GM03348 (cell line): Measurements from ENCODE around the gene DHX57.

Experiments
- DNase-seq: peaks from one replicate; pipeline ENCODE4 v3.0.0; 2012; ENCODE audit warnings: low spot score

Gene DHX57

GRCh38 chr2:38750011-38750890 lies 125.5 kb downstream of the DHX57 start:
- DNase-seq: peak; percentile 85

GRCh38 chr2:38748943-38749804 lies 126.6 kb downstream of the DHX57 start:
- DNase-seq: no peak

GRCh38 chr2:38748391-38748790 lies 127.3 kb downstream of the DHX57 start:
- no peak for DNase-seq

- DNase-seq: no peak
These were observed 127.9 kb downstream of the DHX57 start for GRCh38 chr2:38747819-38748218.
